CD4-positive, alpha-beta memory T cell (primary cell): ENCODE measurements around the gene EIF4A3. TPM values are rescaled to one million over a fixed set of nuclear protein-coding genes. Genes with fewer than 3 reads are reported as not detected.

Experiments
- CTCF ChIA-PET: fragments of 350-600 bp; sonication (Branson Sonifier 250); formaldehyde crosslinking; loops from one replicate; lab custom pipeline; 2021; ENCODE audit warnings: inconsistent platforms; ENCODE audit not compliant: partially characterized antibody; lab: Charles Lee
- POLR2A ChIA-PET: fragments of 350-600 bp; sonication (Branson Sonifier 250); formaldehyde crosslinking; loops from one replicate; lab custom pipeline; 2021; ENCODE audit not compliant: partially characterized antibody; lab: Charles Lee
- DNase-seq, 5 donors: peaks; one replicate each; pipeline versions ENCODE4 v3.0.0 to v3.0.0-alpha.2; 2020 to 2022; ENCODE audit warnings: mixed read lengths in 1 of 5
- H3K27ac ChIP-seq: one replicate; pipeline ENCODE4 v1.7.0; 2013; ENCODE audit warnings: low read depth, low read length
- H3K27me3 ChIP-seq: 2 replicates; pipeline ENCODE4 v1.7.0; 2013; ENCODE audit warnings: mild to moderate bottlenecking, low read length, moderate library complexity; ENCODE audit not compliant: insufficient read depth
- H3K36me3 ChIP-seq: 2 replicates; pipeline ENCODE4 v1.7.0; 2013; ENCODE audit warnings: mild to moderate bottlenecking, low read length, moderate library complexity; ENCODE audit not compliant: insufficient read depth
- H3K4me1 ChIP-seq: 2 replicates; pipeline ENCODE4 v1.7.0; 2013; ENCODE audit warnings: mild to moderate bottlenecking, low read length, moderate library complexity; ENCODE audit not compliant: insufficient read depth
- H3K4me3 ChIP-seq, 2 donors: one replicate each; pipeline ENCODE4 v1.7.0; 2013; ENCODE audit warnings: low read length in 2 of 2, mild to moderate bottlenecking in 1 of 2
- H3K9me3 ChIP-seq, 2 donors: one replicate each; pipeline ENCODE4 v1.7.0; 2013; ENCODE audit warnings: low read length in 2 of 2, control low read depth in 1 of 2; ENCODE audit not compliant: control insufficient read depth in 1 of 2
- H3K27ac Mint-ChIP-seq, 7 donors: one replicate each; pipeline ENCODE4 v1.8.0; 2020 to 2021; ENCODE audit warnings: mixed read lengths in 7 of 7, mild to moderate bottlenecking in 6 of 7, inconsistent platforms in 3 of 7, moderate library complexity in 3 of 7
- H3K27me3 Mint-ChIP-seq, 2 donors: one replicate each; pipeline ENCODE4 v1.8.0; 2020 to 2021; ENCODE audit warnings: mixed read lengths in 2 of 2
- H3K36me3 Mint-ChIP-seq, 2 donors: one replicate each; pipeline ENCODE4 v1.8.0; 2020 to 2021; ENCODE audit warnings: mixed read lengths in 2 of 2, inconsistent platforms in 1 of 2, mild to moderate bottlenecking in 1 of 2
- H3K4me1 Mint-ChIP-seq, 4 donors: one replicate each; pipeline ENCODE4 v1.8.0; 2020 to 2021; ENCODE audit warnings: mixed read lengths in 4 of 4, mild to moderate bottlenecking in 1 of 4
- H3K4me3 Mint-ChIP-seq, 8 donors: one replicate each; pipeline ENCODE4 v1.8.0; 2020 to 2021; ENCODE audit warnings: mixed read lengths in 8 of 8, mild to moderate bottlenecking in 7 of 8, moderate library complexity in 6 of 8, inconsistent platforms in 3 of 8
- H3K9me3 Mint-ChIP-seq, 8 donors: one replicate each; pipeline ENCODE4 v1.8.0; 2020 to 2021; ENCODE audit warnings: mixed read lengths in 8 of 8, mild to moderate bottlenecking in 5 of 8, inconsistent platforms in 3 of 8, moderate library complexity in 1 of 8
- intact Hi-C: fragments of 100-400 bp; cut with micrococcal nuclease; formaldehyde crosslinking; loops from one replicate; pipeline ENCODE4 v1.15.1; 2023
- microRNA-seq: library from miRNA; unstranded; fragments of <30 nt; microRNA quantifications from one replicate; pipeline ENCODE4 v1.2.0, GENCODE V29; 2021; ENCODE audit warnings: borderline replicate concordance, borderline number of aligned reads, borderline microRNAs expressed, mixed read lengths
- polyA plus RNA-seq, 2 donors: library from polyadenylated mRNA; unstranded; fragments of 300-500 nt; fragmentation: Illumina TruSeq; gene quantifications; one replicate each; pipeline ENCODE4 v1.2.3, GENCODE V29; 2021
- total RNA-seq, 2 experiments: library from RNA; stranded (reverse); gene quantifications; one replicate each; pipeline ENCODE4 v1.2.3, GENCODE V29; 2021

The EIF4A3 gene
- total and polyA plus RNA-seq, 4 experiments from 2014 or later: 54.2 to 105 (median 70.9) TPM

DNA sequence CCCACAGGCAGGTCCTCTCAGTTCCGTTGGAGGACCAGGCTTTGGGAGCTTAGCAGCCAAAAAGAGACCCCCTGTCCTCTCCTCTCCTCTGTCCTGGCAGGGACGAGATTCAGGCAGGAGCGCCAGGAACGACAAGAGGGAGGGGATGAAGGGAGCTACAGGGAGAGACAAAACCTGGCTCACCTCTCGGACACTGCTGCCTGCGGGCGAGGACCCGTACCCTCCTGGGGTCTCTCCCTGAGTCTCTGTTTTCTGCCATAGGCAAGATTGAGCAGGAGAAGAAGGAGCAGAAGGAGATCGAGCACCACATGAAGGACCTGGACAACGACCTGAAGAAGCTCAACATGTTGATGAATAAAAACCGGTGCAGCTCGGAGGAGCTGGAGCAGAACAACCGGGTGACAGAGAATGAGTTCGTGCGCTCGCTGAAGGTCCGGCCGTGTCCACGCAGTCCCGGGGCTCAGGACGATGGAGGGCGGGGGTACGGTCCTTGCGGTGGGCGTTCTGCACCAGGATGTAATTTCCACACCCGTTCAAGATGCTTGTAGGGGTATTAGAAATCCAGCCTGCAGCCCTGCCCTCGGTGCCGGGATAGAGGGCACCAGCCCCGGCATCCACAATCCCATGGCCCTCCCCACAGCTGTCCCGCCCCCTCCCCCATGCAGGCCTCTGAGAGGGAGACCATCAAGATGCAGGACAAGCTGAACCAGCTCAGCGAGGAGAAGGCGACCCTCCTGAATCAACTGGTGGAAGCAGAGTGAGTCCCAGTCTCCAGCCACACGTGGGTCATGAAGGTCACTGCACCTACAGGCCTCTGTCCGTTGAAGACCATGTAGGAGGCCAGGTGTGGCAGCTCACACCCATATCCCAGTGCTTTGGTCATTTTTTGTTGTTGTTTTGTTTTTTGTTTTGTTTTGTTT lies 59.3 kb downstream of the EIF4A3 start:
- Mint-ChIP-seq H3K4me1 (peaks cover 0 to 3% (median 2%) of the 10 kb centered on the region in 4 donors), H3K27ac (peak overlapping the region in 1 of 7 donors; percentile 29), H3K4me3 (no peak overlapping the region), H3K9me3 (no peaks in the 10 kb centered on the region), H3K36me3 (no peaks in the 10 kb centered on the region), H3K27me3 (peaks cover 2 to 5% of the 10 kb centered on the region in 2 donors)
- H3K27me3 ChIP-seq: no peaks in the 10 kb centered on the region
- ChIA-PET CTCF (interaction anchor here (1.3 to 2.2 kb wide), 2 partner anchors 14 to 40 kb away, joined by 3 to 10 read pairs; partner anchors contain the start of gene GAA), POLR2A (no interaction called here)
- intact Hi-C loops: loop anchor here (10.0 kb wide), 1 partner anchor 83 kb away; no protein-coding TSS in a partner anchor
- no peak overlapping the region for H3K27ac ChIP-seq
- H3K9me3 ChIP-seq: no peaks in the 10 kb centered on the region
- no peaks in the 10 kb centered on the region for H3K36me3 ChIP-seq
- DNase-seq: no peak
- H3K4me3 ChIP-seq: no peak overlapping the region
- peaks cover 3% of the 10 kb centered on the region for H3K4me1 ChIP-seq

DNA sequence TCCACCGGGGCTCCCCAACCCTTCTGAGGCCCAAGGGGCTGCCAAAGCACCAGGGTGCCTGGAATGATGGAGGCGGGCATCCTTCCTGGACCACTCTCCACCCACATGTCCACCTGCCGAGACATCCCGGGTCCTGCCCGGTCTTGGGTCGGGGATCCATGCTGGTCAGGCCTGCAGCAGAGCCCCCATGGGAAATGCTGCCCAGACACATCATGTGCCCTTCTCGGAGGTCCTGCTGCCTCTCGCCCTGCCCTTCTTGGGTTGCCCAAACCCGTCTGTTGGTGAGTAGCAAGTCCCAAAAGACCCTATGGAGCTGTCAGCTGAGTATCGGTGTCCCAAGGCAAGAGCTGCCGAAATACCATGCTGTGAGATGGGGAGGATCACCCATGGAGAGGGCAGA lies 60.3 kb downstream of the EIF4A3 start:
- Mint-ChIP-seq H3K4me1 (peaks cover 0 to 6% (median 2%) of the 10 kb centered on the region in 4 donors), H3K9me3 (no peaks in the 10 kb centered on the region), H3K27me3 (peaks cover 2 to 5% of the 10 kb centered on the region in 2 donors), H3K27ac (no peak overlapping the region), H3K4me3 (no peak overlapping the region), H3K36me3 (no peaks in the 10 kb centered on the region)
- H3K4me1 ChIP-seq: peaks cover 6% of the 10 kb centered on the region
- H3K9me3 ChIP-seq: no peaks in the 10 kb centered on the region
- no peak overlapping the region for H3K27ac ChIP-seq
- no peaks in the 10 kb centered on the region for H3K36me3 ChIP-seq
- no peaks in the 10 kb centered on the region for H3K27me3 ChIP-seq
- DNase-seq: no peak
- intact Hi-C loops: loop anchor here (10.0 kb wide), 1 partner anchor 82 kb away; no protein-coding TSS in a partner anchor
- H3K4me3 ChIP-seq: no peak overlapping the region
- POLR2A ChIA-PET: no interaction called here
- CTCF ChIA-PET: interaction anchor here (1.3 kb wide), 1 partner anchor 41 kb away, joined by 3 read pairs; no protein-coding TSS in a partner anchor

DNA sequence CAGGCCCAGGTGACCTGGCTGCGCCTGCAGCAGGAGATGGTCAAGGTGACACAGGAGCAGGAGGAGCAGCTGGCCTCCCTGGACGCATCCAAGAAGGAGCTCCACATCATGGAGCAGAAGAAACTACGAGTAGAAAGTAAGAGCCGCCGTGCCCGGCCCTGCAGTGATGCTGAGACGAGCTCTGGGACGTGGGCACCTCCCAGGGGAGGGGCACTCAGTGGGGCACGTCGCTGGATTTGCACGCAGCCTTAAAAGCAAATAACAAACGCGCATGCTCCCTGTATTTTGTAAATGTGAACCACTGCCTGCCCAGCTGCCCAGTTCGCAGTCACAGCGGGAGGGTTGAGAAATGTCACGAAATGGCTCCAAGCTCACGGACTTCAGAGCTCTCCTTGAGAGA lies 60.8 kb downstream of the EIF4A3 start:
- Mint-ChIP-seq H3K4me1 (peaks cover 0 to 6% (median 2%) of the 10 kb centered on the region in 4 donors), H3K27me3 (peaks cover 2 to 5% of the 10 kb centered on the region in 2 donors), H3K4me3 (no peak overlapping the region), H3K27ac (no peak overlapping the region), H3K9me3 (no peaks in the 10 kb centered on the region), H3K36me3 (no peaks in the 10 kb centered on the region)
- POLR2A ChIA-PET: no interaction called here
- Histone ChIP-seq H3K27me3 (no peaks in the 10 kb centered on the region), H3K27ac (no peak overlapping the region), H3K36me3 (no peaks in the 10 kb centered on the region), H3K4me3 (no peak overlapping the region), H3K4me1 (peaks cover 6% of the 10 kb centered on the region), H3K9me3 (no peaks in the 10 kb centered on the region)
- intact Hi-C loops: loop anchor here (10.0 kb wide), 1 partner anchor 81 kb away; no protein-coding TSS in a partner anchor
- CTCF ChIA-PET: interaction anchor here (0.7 to 1.3 kb wide), 2 partner anchors 15 to 252 kb away, joined by 3 read pairs; partner anchors contain the start of gene GAA
- no peak for DNase-seq

DNA sequence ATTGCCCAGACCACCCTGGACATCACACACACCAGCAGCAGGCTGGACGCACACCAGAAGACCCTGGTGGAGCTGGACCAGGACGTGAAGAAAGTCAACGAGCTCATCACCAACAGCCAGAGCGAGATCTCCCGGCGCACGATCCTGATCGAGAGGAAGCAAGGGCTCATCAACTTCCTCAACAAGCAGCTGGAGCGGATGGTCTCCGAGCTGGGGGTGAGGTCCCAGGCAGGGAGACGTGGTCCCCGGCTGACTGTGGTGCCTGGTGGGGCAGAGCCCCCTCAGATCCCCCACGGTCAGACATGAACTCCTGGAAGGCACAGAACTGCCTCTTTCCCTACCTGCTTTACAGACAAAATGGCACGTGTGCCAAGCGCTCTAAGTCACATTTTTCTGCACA lies 62.2 kb downstream of the EIF4A3 start:
- H3K4me3 Mint-ChIP-seq: no peak overlapping the region
- H3K27me3 Mint-ChIP-seq: peaks cover 2 to 5% of the 10 kb centered on the region in 2 donors
- CTCF ChIA-PET: interaction anchor here (1.3 kb wide), 1 partner anchor 17 kb away, joined by 3 read pairs; the partner anchor contains the start of gene GAA
- no peaks in the 10 kb centered on the region for H3K9me3 ChIP-seq
- no peak for DNase-seq
- H3K4me3 ChIP-seq: no peak overlapping the region
- H3K36me3 Mint-ChIP-seq: no peaks in the 10 kb centered on the region
- peaks cover 0 to 6% (median 2%) of the 10 kb centered on the region in 4 donors for H3K4me1 Mint-ChIP-seq
- H3K27me3 ChIP-seq: no peaks in the 10 kb centered on the region
- intact Hi-C loops: loop anchor here (10.0 kb wide), 1 partner anchor 80 kb away; no protein-coding TSS in a partner anchor
- no peak overlapping the region for H3K27ac Mint-ChIP-seq
- H3K27ac ChIP-seq: no peak overlapping the region
- peaks cover 6% of the 10 kb centered on the region for H3K4me1 ChIP-seq
- H3K36me3 ChIP-seq: no peaks in the 10 kb centered on the region
- POLR2A ChIA-PET: no interaction called here
- H3K9me3 Mint-ChIP-seq: no peaks in the 10 kb centered on the region

Small RNA genes within 50 kb of the gene (microRNA-seq; reads per million reads assigned to microRNA genes)
- gene MIR1268B: not detected

Other genes with a start within 250 kb of the EIF4A3 start
- 1 to 10 TPM; 1.3 to 1.8 TPM for gene TBC1D16, start 111.3 kb downstream of the EIF4A3 start, total RNA-seq
- 1 to 10 TPM in 1 of 2 donors, not detected in 1; 1.2 TPM for gene TBC1D16, start 111.3 kb downstream of the EIF4A3 start, polyA plus RNA-seq
- gene CCDC40, start 110.5 kb downstream of the EIF4A3 start, total RNA-seq: 1 to 10 TPM in 1 of 2 experiments, under 1 TPM in 1; 0.28 to 1.3 TPM
- gene CCDC40, start 110.5 kb downstream of the EIF4A3 start, polyA plus RNA-seq: not detected
- 10 to 100 TPM; 41.1 to 44.8 TPM for gene GAA, start 45.5 kb downstream of the EIF4A3 start, total RNA-seq
- 10 to 100 TPM; 14.5 to 15.3 TPM for gene GAA, start 45.5 kb downstream of the EIF4A3 start, polyA plus RNA-seq
- gene CARD14, start 22.9 kb upstream of the EIF4A3 start, total RNA-seq: under 1 TPM in 1 of 2 experiments, not detected in 1; 0.09 TPM
- gene CARD14, start 22.9 kb upstream of the EIF4A3 start, polyA plus RNA-seq: under 1 TPM in 1 of 2 donors, not detected in 1; 0.07 TPM
- 100 to 1,000 TPM; 189 to 198 TPM for gene SGSH, start 73.2 kb upstream of the EIF4A3 start, total RNA-seq
- 10 to 100 TPM; 37.8 to 58.6 TPM for gene SGSH, start 73.2 kb upstream of the EIF4A3 start, polyA plus RNA-seq
- gene SLC26A11, start 73.3 kb upstream of the EIF4A3 start, total RNA-seq: 100 to 1,000 TPM; 121 to 126 TPM
- gene SLC26A11, start 73.3 kb upstream of the EIF4A3 start, polyA plus RNA-seq: 10 to 100 TPM in 1 of 2 donors, 1 to 10 TPM in 1; 6.3 to 10.6 TPM
- 100 to 1,000 TPM; 367 to 399 TPM for gene RNF213, start 113.7 kb upstream of the EIF4A3 start, total RNA-seq
- 10 to 100 TPM; 11.2 to 67.9 TPM for gene RNF213, start 113.7 kb upstream of the EIF4A3 start, polyA plus RNA-seq